HEK293 (cell line): ENCODE results near the gene RRBP1.
A peak's percentile ranks its signal among the peaks of the same experiment; 100 is the strongest.

Experiments used
- CTCF ChIA-PET: fragments of 350-600 bp; formaldehyde crosslinking; extraction: SDS; loops from one replicate; lab custom pipeline; 2021; ENCODE audit warnings: antibody characterized with exemption; lab: Yijun Ruan, JAX
- POLR2A ChIA-PET: fragments of 300-600 bp; formaldehyde crosslinking; extraction: SDS; loops from one replicate; lab custom pipeline; 2020; ENCODE audit warnings: antibody characterized with exemption, inconsistent platforms; lab: Yijun Ruan, JAX
- H3K27ac ChIP-seq: fragments of 200-500 bp; sonication (Bioruptor generic); 2 replicates; pipeline ENCODE4 v1.5.1; 2014; ENCODE audit warnings: low read depth, low read length, control low read depth, inconsistent platforms; ENCODE audit errors: extremely low read depth
- H3K36me3 ChIP-seq, 2 experiments: fragments of 200-500 bp in 1 of 2; sonication (Bioruptor generic) in 1 of 2; 1 replicate in 1 of 2; 2 replicates in 1 of 2; pipeline ENCODE4 v1.5.1; 2014 to 2017; ENCODE audit warnings: inconsistent platforms in 2 of 2, low read length in 2 of 2; ENCODE audit not compliant: control insufficient read depth in 2 of 2, insufficient read depth in 1 of 2
- H3K4me1 ChIP-seq: fragments of 200-500 bp; sonication (Bioruptor generic); 2 replicates; pipeline ENCODE4 v1.5.1; 2014; ENCODE audit warnings: mild to moderate bottlenecking, low read length, inconsistent platforms; ENCODE audit not compliant: control insufficient read depth, insufficient read depth
- H3K4me3 ChIP-seq: 2 replicates; pipeline ENCODE4 v1.5.1; 2011; ENCODE audit warnings: low read depth, mild to moderate bottlenecking, control low read depth, low read length, moderate library complexity
- H3K9me3 ChIP-seq: fragments of 200-500 bp; sonication (Bioruptor generic); 2 replicates; pipeline ENCODE4 v1.5.1; 2014; ENCODE audit warnings: low read depth, low read length, inconsistent platforms; ENCODE audit not compliant: control insufficient read depth, insufficient read depth
- FEZF1 ChIP-seq: fragments of 450-650 bp; formaldehyde crosslinking; IDR thresholded peaks from 2 replicates; pipeline ENCODE4 v1.5.1; 2016; ENCODE audit warnings: missing biosample characterization, missing genetic modification characterization
- GLIS1 ChIP-seq: fragments of 450-650 bp; formaldehyde crosslinking; IDR thresholded peaks from 2 replicates; pipeline ENCODE4 v1.5.1; 2016; ENCODE audit warnings: missing biosample characterization, missing genetic modification characterization
- IKZF3 ChIP-seq: fragments of 450-650 bp; IDR thresholded peaks from 2 replicates; pipeline ENCODE4 v1.5.0; 2018; ENCODE audit warnings: missing biosample characterization, mild to moderate bottlenecking, missing genetic modification characterization, moderate library complexity
- KLF8 ChIP-seq: fragments of 450-650 bp; formaldehyde crosslinking; IDR thresholded peaks from 2 replicates; pipeline ENCODE4 v1.5.1; 2016; ENCODE audit warnings: missing biosample characterization, missing genetic modification characterization
- SP3 ChIP-seq: fragments of 450-650 bp; formaldehyde crosslinking; IDR thresholded peaks from 2 replicates; pipeline ENCODE4 v1.5.1; 2016; ENCODE audit warnings: missing biosample characterization, missing genetic modification characterization
- SP7 ChIP-seq: fragments of 450-650 bp; formaldehyde crosslinking; IDR thresholded peaks from 2 replicates; pipeline ENCODE4 v1.5.1; 2016; ENCODE audit warnings: missing biosample characterization, missing genetic modification characterization
- ZBTB26 ChIP-seq: fragments of 450-650 bp; formaldehyde crosslinking; optimal IDR thresholded peaks from 2 replicates; pipeline ENCODE3; 2016; ENCODE audit warnings: missing biosample characterization, mild to moderate bottlenecking, missing genetic modification characterization
- ZEB2 ChIP-seq: fragments of 450-650 bp; formaldehyde crosslinking; IDR thresholded peaks from 2 replicates; pipeline ENCODE4 v1.5.1; 2016; ENCODE audit warnings: missing biosample characterization, missing genetic modification characterization
- ZIC2 ChIP-seq: fragments of 450-650 bp; formaldehyde crosslinking; IDR thresholded peaks from 2 replicates; pipeline ENCODE4 v1.5.1; 2016; ENCODE audit warnings: missing biosample characterization, missing genetic modification characterization
- ZNF24 ChIP-seq: fragments of 450-650 bp; formaldehyde crosslinking; IDR thresholded peaks from 2 replicates; pipeline ENCODE4 v1.5.1; 2016; ENCODE audit warnings: missing biosample characterization, missing genetic modification characterization
- ZNF335 ChIP-seq: fragments of 450-650 bp; formaldehyde crosslinking; conservative IDR thresholded peaks from 2 replicates; pipeline ENCODE4 v1.5.1; 2016; ENCODE audit warnings: missing biosample characterization, missing genetic modification characterization
- ZNF398 ChIP-seq: fragments of 450-650 bp; formaldehyde crosslinking; IDR thresholded peaks from 2 replicates; pipeline ENCODE4 v1.5.1; 2017; ENCODE audit warnings: missing biosample characterization, missing genetic modification characterization
- ZNF426 ChIP-seq: fragments of 450-650 bp; formaldehyde crosslinking; IDR thresholded peaks from 2 replicates; pipeline ENCODE4 v1.5.1; 2017; ENCODE audit warnings: missing biosample characterization, missing genetic modification characterization, mild to moderate bottlenecking, inconsistent platforms, moderate library complexity
- ZNF518A ChIP-seq: fragments of 450-650 bp; formaldehyde crosslinking; conservative IDR thresholded peaks from 2 replicates; pipeline ENCODE4 v1.5.1; 2016; ENCODE audit warnings: low read depth, missing biosample characterization, missing genetic modification characterization
- ZNF677 ChIP-seq: fragments of 450-650 bp; IDR thresholded peaks from 2 replicates; pipeline ENCODE4 v1.5.0; 2018; ENCODE audit warnings: missing biosample characterization, mild to moderate bottlenecking, missing genetic modification characterization, moderate library complexity
- ZNF76 ChIP-seq: fragments of 450-650 bp; formaldehyde crosslinking; IDR thresholded peaks from 2 replicates; pipeline ENCODE4; 2016; ENCODE audit warnings: low read depth, missing biosample characterization, missing genetic modification characterization, borderline replicate concordance
- ZXDB ChIP-seq: fragments of 450-650 bp; formaldehyde crosslinking; IDR thresholded peaks from 2 replicates; pipeline ENCODE4 v1.5.1; 2016; ENCODE audit warnings: missing biosample characterization, missing genetic modification characterization
- TF ChIP-seq, protein P1 (sequence below): fragments of 450-650 bp; formaldehyde crosslinking; IDR thresholded peaks from 2 replicates; pipeline ENCODE4 v1.5.1; 2016; ENCODE audit warnings: missing biosample characterization, missing genetic modification characterization
- TF ChIP-seq, protein P2 (sequence below): fragments of 450-650 bp; formaldehyde crosslinking; IDR thresholded peaks from 2 replicates; pipeline ENCODE4 v1.5.1; 2017; ENCODE audit warnings: missing biosample characterization, missing genetic modification characterization

The RRBP1 gene, protein sequence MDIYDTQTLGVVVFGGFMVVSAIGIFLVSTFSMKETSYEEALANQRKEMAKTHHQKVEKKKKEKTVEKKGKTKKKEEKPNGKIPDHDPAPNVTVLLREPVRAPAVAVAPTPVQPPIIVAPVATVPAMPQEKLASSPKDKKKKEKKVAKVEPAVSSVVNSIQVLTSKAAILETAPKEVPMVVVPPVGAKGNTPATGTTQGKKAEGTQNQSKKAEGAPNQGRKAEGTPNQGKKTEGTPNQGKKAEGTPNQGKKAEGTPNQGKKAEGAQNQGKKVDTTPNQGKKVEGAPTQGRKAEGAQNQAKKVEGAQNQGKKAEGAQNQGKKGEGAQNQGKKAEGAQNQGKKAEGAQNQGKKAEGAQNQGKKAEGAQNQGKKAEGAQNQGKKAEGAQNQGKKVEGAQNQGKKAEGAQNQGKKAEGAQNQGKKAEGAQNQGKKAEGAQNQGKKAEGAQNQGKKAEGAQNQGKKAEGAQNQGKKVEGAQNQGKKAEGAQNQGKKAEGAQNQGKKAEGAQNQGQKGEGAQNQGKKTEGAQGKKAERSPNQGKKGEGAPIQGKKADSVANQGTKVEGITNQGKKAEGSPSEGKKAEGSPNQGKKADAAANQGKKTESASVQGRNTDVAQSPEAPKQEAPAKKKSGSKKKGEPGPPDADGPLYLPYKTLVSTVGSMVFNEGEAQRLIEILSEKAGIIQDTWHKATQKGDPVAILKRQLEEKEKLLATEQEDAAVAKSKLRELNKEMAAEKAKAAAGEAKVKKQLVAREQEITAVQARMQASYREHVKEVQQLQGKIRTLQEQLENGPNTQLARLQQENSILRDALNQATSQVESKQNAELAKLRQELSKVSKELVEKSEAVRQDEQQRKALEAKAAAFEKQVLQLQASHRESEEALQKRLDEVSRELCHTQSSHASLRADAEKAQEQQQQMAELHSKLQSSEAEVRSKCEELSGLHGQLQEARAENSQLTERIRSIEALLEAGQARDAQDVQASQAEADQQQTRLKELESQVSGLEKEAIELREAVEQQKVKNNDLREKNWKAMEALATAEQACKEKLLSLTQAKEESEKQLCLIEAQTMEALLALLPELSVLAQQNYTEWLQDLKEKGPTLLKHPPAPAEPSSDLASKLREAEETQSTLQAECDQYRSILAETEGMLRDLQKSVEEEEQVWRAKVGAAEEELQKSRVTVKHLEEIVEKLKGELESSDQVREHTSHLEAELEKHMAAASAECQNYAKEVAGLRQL (N-terminal part only)

GRCh38 chr20:17682103-17682888, at the start of gene RRBP1:
Gene RRBP1, minus strand, starts transcription at chr20:17682242. Its CDS starts 21,735 bp downstream, at chr20:17660507.
- H3K27ac ChIP-seq = peak within 1 kb of the TSS; percentile 72
- CTCF ChIA-PET = interaction anchor here (0.5 to 1.8 kb wide), 29 partner anchors 9 to 324 kb away, joined by 3 to 10 read pairs (median 4); partner anchors contain the start of gene BANF2
- peaks cover 5% of the 10 kb centered on the region; the same call in 1 of the 2 replicates for H3K4me1 ChIP-seq
- TF ChIP-seq ZXDB = 0 out of 2 replicates have a peak, but pooled peaks have one; percentile 28
- TF ChIP-seq ZNF426 = no peak
- 0 out of 2 replicates have a peak, but pooled peaks have one; percentile 36 for TF ChIP-seq ZNF24
- peak; percentile 84 for TF ChIP-seq SP3 (tag by site-specific recombination)
- peak; percentile 23; the same call in 1 of the 2 replicates for TF ChIP-seq ZNF398
- 0 out of 2 replicates have a peak, but pooled peaks have one; percentile 20 for TF ChIP-seq KLF8 (tag by site-specific recombination)
- no peak for TF ChIP-seq FEZF1
- TF ChIP-seq ZEB2 = peak; percentile 49; the same call in 1 of the 2 replicates
- TF ChIP-seq ZBTB26 (tag by site-specific recombination) = peak; percentile 84
- peak; percentile 59 for TF ChIP-seq IKZF3 (tag by site-specific recombination)
- TF ChIP-seq GLIS1 (tag by site-specific recombination) = peak; percentile 98
- TF ChIP-seq ZNF76 (tag by site-specific recombination) = peak; percentile 65; the same call in 1 of the 2 replicates
- TF ChIP-seq, protein P1, sequence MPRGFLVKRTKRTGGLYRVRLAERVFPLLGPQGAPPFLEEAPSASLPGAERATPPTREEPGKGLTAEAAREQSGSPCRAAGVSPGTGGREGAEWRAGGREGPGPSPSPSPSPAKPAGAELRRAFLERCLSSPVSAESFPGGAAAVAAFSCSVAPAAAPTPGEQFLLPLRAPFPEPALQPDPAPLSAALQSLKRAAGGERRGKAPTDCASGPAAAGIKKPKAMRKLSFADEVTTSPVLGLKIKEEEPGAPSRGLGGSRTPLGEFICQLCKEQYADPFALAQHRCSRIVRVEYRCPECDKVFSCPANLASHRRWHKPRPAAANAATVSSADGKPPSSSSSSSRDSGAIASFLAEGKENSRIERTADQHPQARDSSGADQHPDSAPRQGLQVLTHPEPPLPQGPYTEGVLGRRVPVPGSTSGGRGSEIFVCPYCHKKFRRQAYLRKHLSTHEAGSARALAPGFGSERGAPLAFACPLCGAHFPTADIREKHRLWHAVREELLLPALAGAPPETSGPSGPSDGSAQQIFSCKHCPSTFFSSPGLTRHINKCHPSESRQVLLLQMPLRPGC (tag by site-specific recombination) = 0 out of 2 replicates have a peak, but pooled peaks have one; percentile 38
- TF ChIP-seq ZNF518A (tag by site-specific recombination) = 0 out of 2 replicates have a peak, but pooled peaks have one; percentile 20
- no peak for TF ChIP-seq ZNF677 (tag by site-specific recombination)
- peak; percentile 54 for TF ChIP-seq ZNF335
- peak; percentile 67 for TF ChIP-seq ZIC2 (tag by site-specific recombination)
- TF ChIP-seq, protein P2, sequence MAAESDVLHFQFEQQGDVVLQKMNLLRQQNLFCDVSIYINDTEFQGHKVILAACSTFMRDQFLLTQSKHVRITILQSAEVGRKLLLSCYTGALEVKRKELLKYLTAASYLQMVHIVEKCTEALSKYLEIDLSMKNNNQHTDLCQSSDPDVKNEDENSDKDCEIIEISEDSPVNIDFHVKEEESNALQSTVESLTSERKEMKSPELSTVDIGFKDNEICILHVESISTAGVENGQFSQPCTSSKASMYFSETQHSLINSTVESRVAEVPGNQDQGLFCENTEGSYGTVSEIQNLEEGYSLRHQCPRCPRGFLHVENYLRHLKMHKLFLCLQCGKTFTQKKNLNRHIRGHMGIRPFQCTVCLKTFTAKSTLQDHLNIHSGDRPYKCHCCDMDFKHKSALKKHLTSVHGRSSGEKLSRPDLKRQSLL (tag by site-specific recombination) = no peak
- peak; percentile 44; the same call in 1 of the 2 replicates for TF ChIP-seq SP7 (tag by site-specific recombination)

More at GRCh38 chr20:17682103-17682888, at the start of gene RRBP1:
- Histone ChIP-seq H3K9me3 (no peaks in the 10 kb centered on the region), H3K36me3 (peaks cover 0 to 22% of the 10 kb centered on the region in 2 experiments; a peak in 2 of 3 replicates), H3K4me3 (peak within 1 kb of the TSS; percentile 72)
- POLR2A ChIA-PET = interaction anchor here (0.5 to 2.1 kb wide), 24 partner anchors 9 to 606 kb away, joined by 3 to 16 read pairs (median 4); partner anchors contain the start of genes BANF2, BFSP1, DSTN and MGME1
